Mucosa of rectum (tissue), 2 donors: Measurements from ENCODE around the gene SYNPR.

Experiments used
- H3K27ac ChIP-seq, 2 donors: one replicate each; pipeline ENCODE4 v1.7.0; 2013; ENCODE audit warnings: inconsistent platforms in 2 of 2, low read depth in 2 of 2, low read length in 2 of 2
- H3K27me3 ChIP-seq, 2 donors: one replicate each; pipeline ENCODE4 v1.7.0; 2013; ENCODE audit warnings: low read length in 2 of 2; ENCODE audit not compliant: control insufficient read depth in 2 of 2, insufficient read depth in 2 of 2
- H3K36me3 ChIP-seq, 2 donors: one replicate each; pipeline ENCODE4 v1.7.0; 2013; ENCODE audit warnings: low read length in 2 of 2; ENCODE audit not compliant: control insufficient read depth in 2 of 2, insufficient read depth in 2 of 2
- H3K4me1 ChIP-seq, 2 donors: one replicate each; pipeline ENCODE4 v1.7.0; 2013; ENCODE audit warnings: low read length in 2 of 2, mild to moderate bottlenecking in 1 of 2; ENCODE audit not compliant: control insufficient read depth in 2 of 2, insufficient read depth in 2 of 2
- H3K4me3 ChIP-seq, 2 donors: one replicate each; pipeline ENCODE4 v1.7.0; 2013; ENCODE audit warnings: low read length in 2 of 2
- H3K9ac ChIP-seq, 2 donors: one replicate each; pipeline ENCODE4 v1.7.0; 2013; ENCODE audit warnings: low read length in 2 of 2, low read depth in 1 of 2, mild to moderate bottlenecking in 1 of 2
- H3K9me3 ChIP-seq, 2 donors: one replicate each; pipeline ENCODE4 v1.7.0; 2013; ENCODE audit warnings: low read length in 2 of 2; ENCODE audit not compliant: control insufficient read depth in 2 of 2
- donor health status: healthy.
- donor health status: Normal muscosa, but diverticular disease.

The SYNPR gene

GRCh38 chr3:63580151-63580550 lies 302.0 kb downstream of the SYNPR start:
- no peak overlapping the region for H3K9ac ChIP-seq
- no peaks in the 10 kb centered on the region for H3K9me3 ChIP-seq
- no peak overlapping the region for H3K27ac ChIP-seq
- no peak overlapping the region for H3K4me3 ChIP-seq
- H3K4me1 ChIP-seq = peaks cover 2 to 17% of the 10 kb centered on the region in 2 donors
- no peaks in the 10 kb centered on the region for H3K36me3 ChIP-seq
- H3K27me3 ChIP-seq = no peaks in the 10 kb centered on the region

- H3K27ac ChIP-seq = no peak overlapping the region
- H3K36me3 ChIP-seq = no peaks in the 10 kb centered on the region
- no peak overlapping the region for H3K4me3 ChIP-seq
- H3K27me3 ChIP-seq = no peaks in the 10 kb centered on the region
- H3K4me1 ChIP-seq = peaks cover 2 to 6% of the 10 kb centered on the region in 2 donors
- no peaks in the 10 kb centered on the region for H3K9me3 ChIP-seq
- H3K9ac ChIP-seq = no peak overlapping the region
Measured at GRCh38 chr3:63582943-63583500, 304.9 kb downstream of the SYNPR start.

GRCh38 chr3:63584681-63585080 lies 306.6 kb downstream of the SYNPR start:
- H3K4me3 ChIP-seq = no peak overlapping the region
- no peaks in the 10 kb centered on the region for H3K27me3 ChIP-seq
- no peaks in the 10 kb centered on the region for H3K9me3 ChIP-seq
- no peaks in the 10 kb centered on the region for H3K4me1 ChIP-seq
- no peaks in the 10 kb centered on the region for H3K36me3 ChIP-seq
- H3K9ac ChIP-seq = no peak overlapping the region
- H3K27ac ChIP-seq = no peak overlapping the region

GRCh38 chr3:63585927-63586326 lies 307.8 kb downstream of the SYNPR start:
- Histone ChIP-seq H3K27ac (no peak overlapping the region), H3K9ac (no peak overlapping the region)

GRCh38 chr3:63588895-63589294 lies 310.8 kb downstream of the SYNPR start:
- H3K9me3 ChIP-seq = no peaks in the 10 kb centered on the region
- no peak overlapping the region for H3K27ac ChIP-seq
- H3K4me1 ChIP-seq = no peaks in the 10 kb centered on the region
- no peak overlapping the region for H3K9ac ChIP-seq
- H3K36me3 ChIP-seq = no peaks in the 10 kb centered on the region
- H3K27me3 ChIP-seq = no peaks in the 10 kb centered on the region
- H3K4me3 ChIP-seq = no peak overlapping the region

More at GRCh38 chr3:63585927-63586326, 307.8 kb downstream of the SYNPR start:
- Histone ChIP-seq H3K4me1 (no peaks in the 10 kb centered on the region), H3K4me3 (no peak overlapping the region), H3K9me3 (no peaks in the 10 kb centered on the region), H3K36me3 (no peaks in the 10 kb centered on the region), H3K27me3 (no peaks in the 10 kb centered on the region)

- H3K9me3 ChIP-seq = no peaks in the 10 kb centered on the region
- H3K27ac ChIP-seq = no peak overlapping the region
- no peaks in the 10 kb centered on the region for H3K36me3 ChIP-seq
- no peaks in the 10 kb centered on the region for H3K27me3 ChIP-seq
- no peak overlapping the region for H3K4me3 ChIP-seq
- H3K9ac ChIP-seq = no peak overlapping the region
- H3K4me1 ChIP-seq = no peaks in the 10 kb centered on the region
Measured at GRCh38 chr3:63593779-63594178, 315.7 kb downstream of the SYNPR start.

GRCh38 chr3:63595221-63595620 lies 317.1 kb downstream of the SYNPR start:
- Histone ChIP-seq H3K9me3 (no peaks in the 10 kb centered on the region), H3K36me3 (no peaks in the 10 kb centered on the region), H3K4me3 (no peak overlapping the region), H3K27ac (no peak overlapping the region), H3K9ac (no peak overlapping the region), H3K4me1 (no peaks in the 10 kb centered on the region), H3K27me3 (no peaks in the 10 kb centered on the region)

GRCh38 chr3:63597019-63597418 lies 318.9 kb downstream of the SYNPR start:
- Histone ChIP-seq H3K4me3 (no peak overlapping the region), H3K36me3 (no peaks in the 10 kb centered on the region), H3K27ac (no peak overlapping the region), H3K4me1 (no peaks in the 10 kb centered on the region), H3K27me3 (no peaks in the 10 kb centered on the region), H3K9ac (no peak overlapping the region), H3K9me3 (no peaks in the 10 kb centered on the region)

GRCh38 chr3:63607716-63608115 lies 329.6 kb downstream of the SYNPR start:
- H3K9ac ChIP-seq = no peak overlapping the region
- H3K4me3 ChIP-seq = no peak overlapping the region
- H3K27me3 ChIP-seq = no peaks in the 10 kb centered on the region
- H3K4me1 ChIP-seq = no peaks in the 10 kb centered on the region
- H3K9me3 ChIP-seq = no peaks in the 10 kb centered on the region
- no peaks in the 10 kb centered on the region for H3K36me3 ChIP-seq
- H3K27ac ChIP-seq = no peak overlapping the region

GRCh38 chr3:63609408-63609807 lies 331.3 kb downstream of the SYNPR start:
- no peak overlapping the region for H3K27ac ChIP-seq
- H3K9me3 ChIP-seq = no peaks in the 10 kb centered on the region
- H3K4me3 ChIP-seq = no peak overlapping the region
- no peaks in the 10 kb centered on the region for H3K36me3 ChIP-seq
- no peak overlapping the region for H3K9ac ChIP-seq
- H3K4me1 ChIP-seq = no peaks in the 10 kb centered on the region
- no peaks in the 10 kb centered on the region for H3K27me3 ChIP-seq

- Histone ChIP-seq H3K4me3 (no peak overlapping the region), H3K9me3 (no peaks in the 10 kb centered on the region), H3K36me3 (no peaks in the 10 kb centered on the region), H3K27ac (no peak overlapping the region), H3K4me1 (no peaks in the 10 kb centered on the region), H3K9ac (no peak overlapping the region), H3K27me3 (no peaks in the 10 kb centered on the region)
Measured at GRCh38 chr3:63609834-63610233, 331.7 kb downstream of the SYNPR start.
